ENCODE measurements around the gene BIRC5.

Gene BIRC5

DNA sequence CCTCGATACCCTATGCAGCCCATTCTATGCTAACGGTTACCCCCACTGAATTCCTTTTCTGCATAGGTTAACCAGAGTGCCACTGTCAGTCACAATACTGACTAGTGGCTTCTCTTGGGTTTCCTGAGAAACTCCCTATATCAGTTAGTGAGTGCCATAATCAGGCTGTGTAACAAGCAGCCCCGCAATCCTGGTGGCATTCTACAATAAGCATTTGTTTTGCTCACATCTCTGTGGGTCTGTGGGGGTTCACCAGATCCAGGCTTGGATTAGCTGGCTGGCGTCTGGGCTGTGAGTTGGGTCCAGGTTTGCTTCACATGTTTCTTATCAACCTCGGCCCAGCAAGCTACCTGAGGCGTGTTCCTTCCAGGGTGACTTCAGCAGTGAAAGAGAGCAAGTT lies 59.8 kb downstream of the BIRC5 start:
- peaks cover 3% of the 10 kb centered on the region for H3K27me3 ChIP-seq (replicated peaks; ENCODE audit: control insufficient read depth, insufficient read depth, low read length)
- no peaks in the 10 kb centered on the region for H3K36me3 ChIP-seq (ENCODE audit: control insufficient read depth, insufficient read depth, low read length)
- TF ChIP-seq, protein P1, sequence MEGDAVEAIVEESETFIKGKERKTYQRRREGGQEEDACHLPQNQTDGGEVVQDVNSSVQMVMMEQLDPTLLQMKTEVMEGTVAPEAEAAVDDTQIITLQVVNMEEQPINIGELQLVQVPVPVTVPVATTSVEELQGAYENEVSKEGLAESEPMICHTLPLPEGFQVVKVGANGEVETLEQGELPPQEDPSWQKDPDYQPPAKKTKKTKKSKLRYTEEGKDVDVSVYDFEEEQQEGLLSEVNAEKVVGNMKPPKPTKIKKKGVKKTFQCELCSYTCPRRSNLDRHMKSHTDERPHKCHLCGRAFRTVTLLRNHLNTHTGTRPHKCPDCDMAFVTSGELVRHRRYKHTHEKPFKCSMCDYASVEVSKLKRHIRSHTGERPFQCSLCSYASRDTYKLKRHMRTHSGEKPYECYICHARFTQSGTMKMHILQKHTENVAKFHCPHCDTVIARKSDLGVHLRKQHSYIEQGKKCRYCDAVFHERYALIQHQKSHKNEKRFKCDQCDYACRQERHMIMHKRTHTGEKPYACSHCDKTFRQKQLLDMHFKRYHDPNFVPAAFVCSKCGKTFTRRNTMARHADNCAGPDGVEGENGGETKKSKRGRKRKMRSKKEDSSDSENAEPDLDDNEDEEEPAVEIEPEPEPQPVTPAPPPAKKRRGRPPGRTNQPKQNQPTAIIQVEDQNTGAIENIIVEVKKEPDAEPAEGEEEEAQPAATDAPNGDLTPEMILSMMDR (IDR thresholded peaks at IDR 0.05; ENCODE audit: insufficient read depth, low read length, poor library complexity, severe bottlenecking), result no peak
- DNase-seq (ENCODE audit: extremely low read depth, insufficient read length), result no peak
- no peak overlapping the region for H3K4me3 ChIP-seq (replicated peaks; ENCODE audit: low read depth, low read length)
